TTC549 (cell line): Measurements from ENCODE around the gene MYL12B.
"Not testable (repeated sequence)": the region's sequence is repeated elsewhere in the genome, so short reads cannot be mapped to it uniquely, and the experiment has no call there.

Experiments used
- FAIRE-seq: peaks from 2 replicates; lab custom pipeline; 2012; peaks lifted over from hg19 to GRCh38; lab: Jason Lieb, UNC

MYL12B gene

DNA sequence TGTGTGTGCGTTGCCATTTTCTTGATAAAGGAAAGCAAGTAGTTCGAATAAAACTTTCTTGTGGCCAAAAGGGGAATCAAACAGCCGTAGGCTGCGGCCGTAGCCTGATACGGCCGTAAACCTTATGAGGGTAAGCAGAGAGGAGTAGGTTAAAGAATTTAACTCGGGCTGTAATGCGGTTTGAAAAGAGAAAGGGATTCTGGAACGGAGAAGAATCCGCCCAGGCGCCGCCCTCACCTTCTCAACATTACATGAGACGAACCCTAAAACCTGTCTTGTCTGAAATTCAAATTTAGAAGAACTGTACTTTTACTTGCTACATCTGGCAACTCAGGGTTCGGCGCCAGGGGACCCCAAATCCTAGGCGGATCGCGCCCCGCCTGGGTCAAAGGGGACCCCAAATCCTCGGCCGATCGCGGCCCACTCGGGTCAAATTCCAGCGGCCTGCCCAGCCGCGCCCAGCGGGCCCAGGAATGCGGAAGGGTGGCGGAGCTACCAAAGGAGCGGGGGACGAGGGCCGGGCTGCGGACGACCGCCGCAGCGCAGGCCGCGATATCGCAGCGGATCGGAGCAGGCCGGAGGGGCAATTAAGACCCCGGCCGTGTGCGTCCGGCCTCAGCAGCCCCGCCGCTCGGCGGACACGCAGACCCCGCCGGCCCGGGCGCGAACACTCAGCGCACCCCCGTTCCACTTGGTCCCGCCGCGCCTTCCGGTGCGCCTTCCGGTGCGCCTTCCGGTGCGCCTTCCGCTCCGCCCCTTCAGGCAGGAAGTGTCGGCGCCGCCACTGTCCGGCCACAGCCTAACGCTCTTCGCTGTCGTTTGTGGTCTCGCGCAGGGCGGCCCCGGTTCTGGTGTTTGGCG is at the start of gene MYL12B:
Gene MYL12B (plus strand): TSS at position 761 of the 861 bp plus-strand sequence. CDS start 10,766 bp downstream, outside the sequence.
- no peak for FAIRE-seq

DNA sequence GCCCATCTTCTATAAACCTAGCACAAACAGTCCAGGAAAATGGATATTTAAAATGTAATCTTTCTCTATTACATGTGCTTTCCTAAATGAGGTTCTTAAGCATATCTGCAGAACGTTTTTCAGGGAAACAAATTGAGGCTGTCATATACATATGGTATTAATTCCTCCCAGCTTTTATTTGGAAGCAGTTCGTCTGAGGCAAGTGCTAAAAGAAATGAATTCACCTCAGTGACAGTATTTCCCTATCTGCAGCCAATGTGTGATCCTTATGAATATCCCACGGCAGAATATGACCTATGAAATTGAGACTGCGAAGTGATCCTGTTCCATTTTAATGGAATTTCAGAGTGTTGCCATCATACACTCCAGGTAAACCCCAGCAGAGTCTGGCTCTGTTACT is 49.3 kb upstream of the MYL12B start:
- FAIRE-seq, result no peak

DNA sequence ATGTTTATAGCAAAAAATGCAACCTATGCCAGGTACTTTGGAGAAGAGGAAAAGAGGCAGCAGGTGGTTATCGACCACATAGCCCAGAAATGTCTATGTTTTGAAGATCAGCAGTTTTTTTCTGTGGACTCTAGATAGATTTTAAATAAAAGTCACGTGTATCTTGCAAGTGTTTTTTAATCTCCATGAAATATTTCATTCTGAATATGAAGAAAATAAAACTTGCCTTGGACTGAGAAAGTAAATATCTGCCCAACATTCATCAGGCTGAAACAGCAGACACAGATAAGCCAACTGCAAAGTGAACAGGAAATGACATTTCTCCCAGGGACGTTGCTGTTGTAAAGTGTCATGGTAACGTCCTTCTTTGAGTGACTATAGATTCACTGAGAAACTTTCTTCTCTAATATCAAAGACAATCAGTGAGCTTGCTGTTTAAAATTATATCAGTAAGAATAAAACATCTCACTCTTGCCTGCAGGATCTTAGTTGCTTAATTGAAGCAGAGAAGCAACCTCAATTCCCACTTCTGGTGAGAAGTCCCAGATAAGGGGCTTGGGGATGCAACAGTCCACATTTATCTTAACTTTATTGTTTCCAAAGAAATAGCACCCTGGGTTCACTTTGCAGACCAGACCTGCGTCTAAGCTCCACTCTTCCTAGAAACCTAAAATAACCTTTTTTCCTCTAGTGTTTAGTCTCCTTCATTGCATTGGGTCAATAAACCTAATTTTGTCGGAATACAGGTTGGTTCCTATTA is 48.5 kb upstream of the MYL12B start:
- no peak for FAIRE-seq

DNA sequence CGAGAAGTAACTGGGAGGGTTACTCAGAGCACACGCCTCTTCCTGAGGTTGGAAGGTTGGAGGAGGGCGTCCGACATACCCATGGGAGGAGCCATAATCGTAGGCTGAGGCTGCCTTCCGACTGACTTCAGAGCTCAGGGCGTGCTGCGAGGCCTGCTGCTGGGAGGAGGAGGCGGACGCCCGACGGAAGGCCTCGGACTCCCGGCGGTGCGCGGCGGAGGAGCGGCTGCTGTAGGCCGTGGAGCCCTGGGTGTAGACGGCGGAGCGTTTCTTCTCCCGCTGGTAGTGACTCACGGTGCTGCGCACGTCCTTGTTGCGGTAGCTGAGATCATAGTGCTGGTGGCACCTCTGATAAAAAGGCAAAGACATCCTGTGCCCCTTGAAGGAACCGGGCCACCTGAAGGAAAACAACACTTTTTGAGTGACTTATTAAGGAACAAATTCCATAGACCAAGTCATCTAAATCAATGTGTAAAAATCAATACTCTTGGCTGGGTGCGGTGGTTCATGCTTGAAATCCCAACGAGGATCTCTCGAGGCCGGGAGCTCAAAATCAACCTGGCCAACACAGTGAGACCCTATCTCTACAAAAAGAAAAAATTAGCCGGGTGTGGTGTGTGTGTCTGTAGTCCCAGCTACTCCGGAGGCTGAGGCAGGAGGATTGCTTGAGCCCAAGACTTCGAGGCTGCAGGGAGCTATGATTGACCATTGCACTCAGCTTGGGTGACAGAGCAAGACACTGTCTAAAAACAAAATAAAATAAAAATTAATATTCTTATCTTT is 46.9 kb upstream of the MYL12B start:
- FAIRE-seq, result no peak

DNA sequence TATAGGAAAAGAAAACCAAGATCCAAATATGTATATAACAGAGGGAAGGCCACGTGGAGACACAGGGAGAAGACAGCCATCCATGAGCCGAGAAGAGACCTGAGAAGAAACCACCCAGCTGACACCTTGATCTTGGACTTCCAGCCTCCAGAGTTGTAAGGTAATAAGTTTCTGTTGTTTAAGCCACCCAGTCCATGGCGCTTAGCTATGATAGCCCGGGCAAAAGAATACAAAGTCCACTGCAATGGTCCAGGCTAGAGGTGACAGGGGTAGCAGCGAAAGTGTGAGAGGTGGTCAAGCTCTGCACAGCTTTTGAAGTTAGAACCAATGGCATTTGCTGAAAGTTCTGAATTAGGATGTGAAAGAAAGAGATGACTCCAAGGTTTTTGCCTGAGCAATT is 44.9 kb upstream of the MYL12B start:
- no peak for FAIRE-seq

DNA sequence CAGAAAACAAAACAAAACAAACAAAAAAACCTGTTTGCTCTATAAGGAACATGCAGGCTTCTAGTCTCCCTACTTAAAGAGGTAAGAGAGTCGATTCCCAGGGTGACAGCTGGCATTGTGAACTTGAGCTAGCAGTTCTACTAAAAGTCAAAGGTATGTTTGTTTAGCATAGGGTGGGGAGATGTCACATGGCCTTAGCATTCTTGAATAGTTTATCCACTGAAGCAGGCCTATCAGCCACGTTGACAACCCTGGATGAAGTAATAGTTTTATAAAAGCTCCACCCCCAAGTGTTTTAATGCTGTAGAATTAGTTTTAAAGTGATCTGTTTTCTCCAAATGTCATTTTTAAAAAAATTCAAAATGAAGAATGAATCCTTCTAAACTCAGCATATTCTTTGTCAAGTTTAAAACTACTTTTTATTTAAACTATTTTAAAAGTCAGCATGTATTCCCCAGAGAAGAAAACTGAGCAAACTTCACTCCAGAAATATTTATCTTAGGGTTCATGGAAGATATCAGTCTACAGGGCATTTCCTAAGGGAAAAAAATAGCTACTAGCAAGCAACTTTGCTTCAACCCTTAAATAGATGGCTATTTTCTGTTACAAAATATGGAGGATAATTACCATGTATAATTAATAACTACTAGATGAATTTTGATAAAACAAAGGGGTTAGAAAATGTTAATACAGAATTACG is 43.8 kb upstream of the MYL12B start:
- FAIRE-seq, result no peak

DNA sequence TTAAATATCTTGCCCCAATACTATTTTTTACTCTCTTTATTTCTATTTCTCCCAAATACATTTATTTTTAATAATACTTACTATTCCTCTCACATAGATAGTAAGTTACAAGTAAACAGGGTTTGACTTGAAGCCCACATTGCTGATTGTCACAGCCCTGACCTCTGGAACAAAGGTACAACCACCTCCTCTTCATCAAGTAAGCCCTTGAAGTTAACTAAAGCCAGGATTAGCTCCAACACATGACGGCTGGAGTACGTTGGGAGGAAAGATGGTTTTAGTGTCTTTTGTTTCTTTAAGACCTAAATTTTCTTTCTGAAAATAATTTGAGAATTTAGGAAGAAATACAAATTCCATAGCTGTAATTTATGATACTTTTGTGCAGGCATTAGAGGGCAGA is 43.1 kb upstream of the MYL12B start:
- no peak for FAIRE-seq

DNA sequence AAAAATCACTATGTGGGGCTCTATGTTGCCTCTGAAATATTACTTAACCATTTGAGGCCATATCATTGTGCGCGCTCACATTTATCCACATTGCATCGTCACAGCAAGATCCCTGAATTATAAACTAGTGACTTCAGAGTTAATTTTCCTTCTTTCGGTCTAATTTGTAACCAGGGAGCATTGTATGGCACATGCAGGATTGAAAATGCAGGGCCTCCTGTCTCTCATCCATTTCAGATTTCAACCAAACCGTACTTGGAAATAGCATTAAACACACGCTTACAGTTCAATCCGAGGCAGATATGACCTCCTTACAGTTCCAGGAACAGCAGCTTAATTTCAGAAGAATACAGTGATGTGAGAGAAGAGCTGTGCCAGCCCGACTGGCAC is 42.7 kb upstream of the MYL12B start:
- FAIRE-seq, result no peak

DNA sequence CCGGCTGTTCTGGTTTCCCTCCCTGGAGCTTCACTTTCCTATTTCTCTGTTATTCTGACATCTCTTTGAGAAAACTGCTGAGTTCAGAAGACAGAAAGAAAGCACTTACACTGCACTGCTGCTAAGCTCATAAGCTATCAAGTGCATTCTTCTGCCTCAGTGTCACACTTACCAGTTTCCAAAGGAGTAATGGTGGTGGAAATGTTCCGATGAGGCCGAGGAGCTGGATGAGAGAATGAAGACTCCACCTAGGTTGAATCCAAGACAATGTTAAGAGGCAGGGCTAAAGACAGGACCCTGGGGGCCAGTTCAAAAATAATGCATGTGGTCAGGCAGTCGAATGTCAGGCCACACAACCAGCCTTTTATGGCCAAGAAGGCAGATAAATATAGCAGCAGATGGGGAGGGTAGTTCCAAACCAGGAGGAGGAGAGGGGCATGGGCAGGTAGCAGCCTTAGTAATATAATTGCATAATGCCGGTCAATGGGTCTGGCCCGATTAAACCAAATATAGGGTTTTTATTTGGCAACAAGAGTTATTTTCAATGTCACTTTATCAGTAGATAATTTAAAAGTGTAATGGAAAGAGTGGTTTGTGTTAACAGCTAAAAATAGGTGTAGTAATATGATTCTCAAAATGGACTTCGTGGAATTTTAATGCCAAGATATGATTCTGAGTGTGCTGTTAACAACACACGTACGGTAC is 42.1 kb upstream of the MYL12B start, which contains the start of gene MYOM1:
Gene MYOM1 (minus strand): TSS at position 338 of the 705 bp plus-strand sequence. CDS start 4,745 bp downstream, outside the sequence.
- FAIRE-seq, result no peak

DNA sequence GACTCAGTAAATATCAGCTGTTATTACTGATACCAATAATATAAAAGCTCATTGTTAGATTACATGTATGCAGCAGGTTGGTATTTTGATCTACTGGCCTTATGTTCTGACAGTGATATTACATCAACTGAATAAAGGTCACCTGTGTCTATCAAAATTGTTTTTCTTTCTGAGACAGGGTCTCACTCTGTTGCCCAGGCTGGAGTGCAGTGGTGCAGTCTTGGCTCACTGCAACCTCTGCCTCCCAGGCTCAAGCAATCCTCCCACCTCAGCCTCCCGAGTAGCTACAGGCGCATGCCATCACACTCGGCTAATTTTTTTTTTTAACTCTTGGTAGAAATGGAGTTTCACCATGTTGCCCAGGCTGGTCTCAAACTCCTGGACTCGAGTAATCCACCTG is 41.1 kb upstream of the MYL12B start:
- FAIRE-seq, result not testable (repeated sequence)

DNA sequence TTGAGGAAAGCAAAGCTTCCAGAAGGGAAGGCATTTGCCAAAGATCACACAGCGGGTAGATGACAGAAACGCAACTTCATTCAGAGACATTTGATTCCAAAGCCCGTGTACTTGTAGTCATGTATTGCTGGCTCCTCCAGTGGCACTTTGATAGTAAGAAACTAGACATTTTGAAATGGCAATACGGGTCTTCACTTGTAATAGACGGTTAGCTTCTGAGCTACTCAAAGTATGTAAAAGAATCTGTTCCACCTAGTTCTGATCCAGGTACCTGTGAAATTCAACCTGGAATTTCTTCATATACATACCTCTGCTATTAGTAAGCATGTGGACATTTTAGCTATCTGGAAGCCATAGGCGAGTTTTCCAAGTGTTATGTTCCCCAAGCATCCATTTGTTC is 40.4 kb upstream of the MYL12B start:
- FAIRE-seq, result no peak

DNA sequence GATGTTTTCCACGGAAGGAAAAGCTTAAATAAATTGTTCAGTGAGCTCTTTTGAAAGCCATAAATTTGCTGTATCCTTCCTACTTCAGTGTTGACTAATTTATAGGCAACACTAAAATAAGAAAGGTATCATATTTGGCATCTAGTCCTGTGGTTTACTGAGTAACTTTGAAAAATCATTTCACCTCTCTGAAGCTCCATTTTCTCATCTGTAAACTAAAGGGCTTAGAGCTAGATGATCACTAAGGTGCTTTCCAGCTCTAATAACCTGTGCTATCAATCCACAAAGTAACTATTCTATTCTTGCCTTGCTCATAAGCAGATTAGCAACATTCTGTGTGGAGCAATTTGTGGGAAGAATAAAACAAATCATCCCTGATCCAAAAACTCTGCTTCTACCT is 38.6 kb upstream of the MYL12B start:
- FAIRE-seq, result no peak

DNA sequence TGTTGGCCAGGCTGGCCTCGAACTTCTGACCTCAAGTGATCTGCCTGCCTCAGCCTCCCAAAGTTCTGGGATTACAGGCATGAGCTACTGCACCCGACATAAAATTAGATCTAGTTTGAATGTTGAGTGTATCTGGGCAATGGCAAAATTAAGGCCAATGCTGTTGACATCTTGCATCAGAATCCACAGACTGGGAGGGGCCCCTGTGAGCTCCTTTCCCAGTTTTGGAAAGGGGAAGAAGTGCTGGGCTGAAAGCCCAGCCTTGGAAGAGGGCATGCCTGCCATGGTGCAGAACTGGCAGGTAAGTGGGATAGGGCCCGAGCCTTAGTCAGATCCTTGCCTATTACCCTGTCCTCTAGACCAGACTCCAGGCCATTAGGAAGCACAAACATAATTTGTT is 37.7 kb upstream of the MYL12B start:
- no peak for FAIRE-seq

DNA sequence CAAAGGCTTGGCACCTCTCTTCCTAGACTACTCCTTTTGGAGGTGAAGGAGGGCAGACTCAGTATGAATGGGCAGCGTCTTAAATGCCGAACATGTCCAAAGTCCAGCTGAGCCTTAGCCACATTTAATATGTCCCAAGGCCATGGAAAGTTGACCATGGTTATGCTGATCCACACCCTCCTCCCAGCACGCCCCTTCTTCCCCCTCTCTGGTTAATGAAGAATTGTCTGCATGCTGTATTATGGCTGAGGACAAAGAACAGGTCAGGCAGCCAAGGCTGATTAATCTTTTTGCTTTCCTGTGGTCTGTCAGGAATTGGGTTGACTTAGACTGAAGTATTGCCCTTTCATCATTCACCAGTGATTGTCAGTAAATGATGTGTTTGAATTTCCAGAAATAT is 36.3 kb upstream of the MYL12B start:
- no peak for FAIRE-seq

DNA sequence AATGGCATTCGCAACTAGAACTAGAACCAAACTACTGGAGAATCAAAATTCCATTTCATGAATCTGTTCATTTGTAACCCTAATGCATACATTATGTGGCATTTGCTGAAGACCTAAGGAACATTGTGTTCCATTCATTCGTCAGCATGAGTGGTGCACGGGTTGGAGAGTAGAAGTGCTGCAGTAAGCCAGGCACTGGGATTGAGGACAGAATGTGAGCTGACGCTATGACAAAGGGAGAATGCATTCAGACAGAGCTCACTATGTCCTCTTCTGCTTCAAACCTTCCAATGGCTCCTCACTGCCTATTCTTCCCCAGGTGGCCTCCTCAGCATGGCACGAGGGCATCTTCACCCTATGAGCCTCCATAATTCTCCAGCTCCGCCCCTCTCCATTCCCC is 35.9 kb upstream of the MYL12B start:
- no peak for FAIRE-seq

DNA sequence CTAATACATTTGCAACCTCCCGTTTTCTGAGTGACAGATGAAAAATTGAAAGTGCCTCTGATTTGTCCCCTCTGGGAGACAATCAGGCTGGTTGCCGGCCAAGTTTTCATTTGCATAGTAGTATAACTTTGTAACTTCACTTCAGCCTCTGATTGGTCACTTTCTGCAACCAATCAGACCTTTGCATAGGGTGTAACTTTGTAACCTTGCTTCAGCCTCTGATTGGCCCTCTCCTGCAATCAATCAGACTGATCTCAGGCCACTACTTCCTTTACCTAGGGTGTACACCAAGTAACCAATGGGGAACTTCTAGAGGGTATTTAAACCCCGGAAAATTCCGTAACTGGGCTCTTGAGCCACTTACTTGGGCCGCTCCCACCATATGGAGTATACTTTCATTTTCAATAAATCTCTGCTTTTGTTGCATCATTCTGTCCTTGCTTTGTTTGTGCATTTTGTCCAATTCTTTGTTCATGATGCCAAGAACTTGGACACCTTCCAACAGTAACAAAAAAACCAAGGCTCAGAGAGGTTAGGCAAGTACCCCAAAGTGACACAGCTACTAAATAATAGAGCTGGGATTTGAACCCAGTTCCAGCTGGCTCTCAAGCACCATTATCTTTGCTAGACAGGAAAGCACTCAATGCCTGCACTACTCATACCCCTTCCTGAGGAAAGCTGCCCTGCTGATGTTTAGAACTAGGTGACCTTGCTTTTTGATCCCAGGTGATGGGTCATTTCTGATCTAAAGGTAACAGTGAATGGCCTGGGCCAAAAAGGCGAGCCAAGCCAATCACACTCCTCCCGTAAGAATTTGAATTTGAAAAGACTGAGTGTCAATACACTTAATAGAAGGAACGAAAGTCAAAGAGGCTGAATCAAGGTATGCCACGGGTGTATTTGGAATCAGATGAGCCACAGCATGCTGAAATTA is 31.3 kb upstream of the MYL12B start:
- no peak for FAIRE-seq

DNA sequence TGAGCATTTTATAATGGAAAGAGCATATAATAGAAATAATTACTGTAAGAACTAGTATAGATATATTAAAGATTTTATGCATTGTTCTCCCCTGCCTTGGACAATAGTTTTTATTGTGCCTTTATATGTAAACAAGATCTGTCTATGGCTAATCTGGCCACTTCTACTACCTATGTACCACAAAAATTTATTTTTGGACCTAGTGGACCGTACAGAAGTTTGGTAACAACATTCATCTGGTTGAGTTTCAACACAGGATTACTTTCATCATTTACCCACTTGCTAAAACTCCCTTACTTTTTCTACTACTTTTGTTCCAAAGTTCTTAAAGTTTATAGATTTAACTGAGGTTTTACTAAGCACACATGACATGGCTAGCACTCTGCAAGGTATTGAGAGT is 28.9 kb upstream of the MYL12B start:
- FAIRE-seq, result no peak

DNA sequence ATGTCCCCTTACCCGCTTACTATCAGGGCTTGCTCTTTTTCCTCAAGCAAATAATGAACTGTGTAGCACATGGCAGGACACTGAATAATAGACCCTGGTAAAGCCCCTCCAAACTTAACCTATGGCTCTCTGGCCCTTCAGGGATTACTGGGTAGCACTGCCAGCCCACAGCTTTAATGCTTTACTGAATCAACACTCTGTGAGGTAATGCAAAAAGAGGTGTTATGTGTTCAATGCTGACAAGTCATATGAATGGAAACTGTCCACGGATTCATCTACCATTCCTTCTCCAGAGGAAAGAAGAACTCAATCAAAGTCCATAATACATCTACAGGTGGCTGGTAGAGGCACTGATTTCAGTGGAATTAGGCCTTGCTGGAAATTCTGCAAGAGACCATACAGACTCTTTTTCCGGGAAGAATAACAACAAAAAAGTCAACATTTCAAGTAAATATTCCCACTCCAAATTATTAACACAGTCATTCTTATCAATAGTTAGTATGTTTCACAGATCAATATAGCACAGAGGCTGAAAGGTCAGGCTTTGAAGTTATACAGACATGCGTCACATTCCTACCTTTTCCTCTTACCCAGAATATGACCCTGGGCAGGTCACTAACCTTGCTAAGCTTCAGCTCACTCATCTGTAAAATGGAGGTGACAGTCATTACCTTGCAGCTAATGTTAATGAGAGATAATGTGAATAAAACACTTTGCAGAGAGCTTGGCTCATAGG is 28.3 kb upstream of the MYL12B start:
- FAIRE-seq, result no peak

DNA sequence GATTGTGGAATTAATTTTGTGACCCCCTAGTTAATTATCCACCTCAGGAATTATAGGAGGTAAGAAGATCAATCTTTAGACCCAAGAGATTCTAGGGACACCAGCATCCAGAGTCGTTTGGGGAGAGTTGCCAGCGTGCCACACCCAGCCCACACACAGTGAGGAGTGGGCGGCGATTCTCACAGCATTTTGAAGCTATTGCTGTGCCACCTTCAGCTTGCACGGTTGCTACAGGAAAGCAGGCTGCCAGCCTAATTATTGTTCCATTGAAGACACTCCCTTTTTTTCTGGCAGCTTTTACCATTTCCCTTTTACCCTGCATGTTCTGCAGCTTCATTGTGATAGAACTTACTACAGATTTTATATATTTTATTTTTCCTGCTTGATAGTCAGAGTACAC is 27.5 kb upstream of the MYL12B start:
- FAIRE-seq, result no peak

DNA sequence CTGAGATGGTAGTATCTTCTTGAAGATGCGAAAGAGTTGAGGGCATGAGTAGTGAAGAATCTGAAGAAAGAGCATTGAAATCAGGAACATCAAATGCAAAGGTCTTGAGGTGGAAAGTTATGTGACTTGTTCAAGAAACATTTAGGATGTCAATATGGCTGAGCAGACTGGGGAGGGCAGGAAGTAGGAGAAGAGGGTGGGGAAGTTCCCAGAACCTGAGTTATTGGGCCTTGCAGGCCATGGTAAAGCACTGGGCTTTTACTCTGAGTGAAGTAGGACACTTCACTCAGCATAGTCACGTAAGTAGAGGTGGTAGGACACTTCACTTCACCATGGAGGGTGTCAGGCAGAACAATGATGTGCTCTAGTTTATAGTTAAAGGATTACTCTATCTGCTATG is 26.1 kb upstream of the MYL12B start:
- FAIRE-seq, result no peak
